ENCODE measurements around the gene TBC1D17.

GRCh38 chr19:49833599-49833998, 43.9 kb upstream of the TBC1D17 start:
- no peak for TF ChIP-seq CTCF (IDR thresholded peaks at IDR 0.05; ENCODE audit: low read length)
- TF ChIP-seq EZH2 (optimal IDR thresholded peaks at IDR 0.05; ENCODE audit: low read depth, low read length): no peak

All from MM.1S (cell line).